GM18907 (cell line): Measurements from ENCODE around the gene ZNF536.
"Not testable (repeated sequence)": the region's sequence is repeated elsewhere in the genome, so short reads cannot be mapped to it uniquely, and the experiment has no call there.

Experiments used
- ATAC-seq: cut with Tn5 transposase; IDR thresholded peaks from one replicate; pipeline ENCODE4 v1.9.1; 2021; ENCODE audit warnings: mild to moderate bottlenecking, moderate library complexity; ENCODE audit not compliant: unreplicated experiment

Gene ZNF536

DNA sequence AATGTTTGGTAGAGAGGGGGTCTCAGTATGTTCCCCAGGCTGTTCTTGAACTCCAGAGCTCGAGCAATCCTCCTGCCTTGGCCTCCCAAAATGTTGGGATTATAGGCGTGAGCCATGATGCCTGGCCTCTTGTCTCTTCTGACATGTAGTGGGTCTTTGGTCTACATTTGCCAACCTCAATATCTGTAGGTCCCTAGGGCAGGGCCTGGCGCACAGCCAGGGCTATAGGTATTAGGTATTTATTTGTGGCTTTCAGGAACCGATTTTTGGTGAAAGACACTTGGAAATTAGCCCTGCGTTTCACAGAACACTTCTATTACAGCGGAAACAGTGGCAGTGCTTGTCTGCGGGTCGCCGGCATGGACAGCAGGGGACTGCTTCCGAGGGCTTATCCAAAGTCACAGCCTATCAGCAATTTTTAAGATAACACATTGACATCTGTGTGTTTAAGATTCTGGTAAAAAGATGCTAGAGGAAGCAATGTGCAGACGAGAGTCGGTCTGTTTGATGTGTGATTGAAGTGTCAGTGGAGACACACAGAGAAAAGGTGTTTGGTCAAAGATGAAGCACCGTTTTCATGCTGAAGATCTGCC is 14.5 kb downstream of the ZNF536 start:
- ATAC-seq = no peak

DNA sequence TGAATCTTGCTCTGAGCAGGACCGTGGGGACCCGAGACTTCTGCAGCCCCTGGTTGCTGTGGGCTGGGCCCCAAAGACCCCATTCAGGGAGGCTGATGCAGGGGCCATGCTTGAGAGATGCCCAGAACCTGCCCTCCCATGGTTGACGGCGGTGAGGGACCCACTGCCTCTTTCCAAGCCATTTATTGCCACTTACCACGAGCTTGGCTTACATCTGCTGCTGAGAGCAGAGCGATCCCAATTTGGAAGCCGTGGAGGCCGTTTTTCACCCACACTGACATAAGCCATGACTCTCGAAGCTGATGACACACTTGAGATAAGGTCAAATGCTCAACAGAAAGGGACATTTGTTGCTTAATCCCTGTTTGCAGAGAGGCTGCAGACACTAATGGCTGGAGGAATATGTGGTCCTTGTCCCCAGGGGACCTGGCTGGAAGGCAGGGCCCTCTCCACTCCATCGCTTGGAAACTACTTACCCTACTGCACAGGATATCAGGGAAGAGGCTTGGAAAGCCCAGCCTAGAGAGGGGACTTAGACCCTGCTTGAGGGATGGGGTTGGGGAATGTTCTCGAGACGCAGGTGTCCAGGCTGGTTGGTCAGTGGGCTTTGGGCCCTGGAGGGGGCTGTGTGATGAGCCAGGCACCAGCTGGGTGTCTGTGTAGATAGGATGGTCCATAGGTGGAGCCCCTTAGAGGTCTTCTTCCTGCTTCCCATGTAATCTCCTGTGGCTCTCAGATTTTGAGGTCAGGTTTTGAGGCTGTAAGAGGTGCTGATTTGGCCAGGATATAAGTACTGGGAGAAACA is 15.3 kb downstream of the ZNF536 start:
- ATAC-seq = no peak

DNA sequence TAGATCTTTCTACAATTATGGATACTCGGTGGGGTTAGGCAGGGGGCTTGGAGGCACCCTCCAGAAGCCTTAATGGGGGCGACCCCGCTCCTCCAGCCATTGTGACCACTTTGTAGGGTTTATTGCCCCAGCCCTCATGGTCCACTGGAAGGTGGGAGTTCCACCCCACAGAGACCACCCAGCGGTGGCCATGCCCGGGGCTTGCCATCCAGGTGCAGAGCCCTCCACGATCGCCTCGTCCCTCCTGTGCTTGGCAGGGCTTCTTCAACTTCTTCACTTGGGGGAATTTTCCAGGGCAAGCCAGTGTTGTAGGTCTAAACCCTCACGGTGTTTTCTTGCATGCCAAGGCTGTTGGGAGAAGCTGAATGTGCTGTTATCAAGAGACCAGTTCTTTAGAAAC is 16.1 kb downstream of the ZNF536 start:
- no peak for ATAC-seq

DNA sequence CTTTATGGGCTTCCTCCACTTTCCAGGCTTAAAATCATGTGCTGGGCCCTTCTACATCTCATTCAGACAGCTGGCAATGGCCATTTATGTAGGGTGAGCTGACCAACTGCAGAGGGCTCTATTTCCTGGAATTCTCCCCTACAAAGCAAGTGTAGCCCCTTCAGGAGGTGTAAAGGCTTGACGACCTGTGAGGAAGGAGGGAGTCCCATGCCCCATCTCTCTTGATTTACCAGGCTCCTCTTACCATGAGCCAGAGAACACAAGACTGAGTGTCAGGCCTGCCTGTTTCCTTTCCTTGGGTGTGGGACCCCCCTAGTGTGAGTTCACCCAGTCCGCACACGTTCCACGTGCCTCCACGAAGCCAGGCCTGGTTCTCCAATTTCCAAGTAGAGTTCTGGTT is 16.6 kb downstream of the ZNF536 start:
- no peak for ATAC-seq

DNA sequence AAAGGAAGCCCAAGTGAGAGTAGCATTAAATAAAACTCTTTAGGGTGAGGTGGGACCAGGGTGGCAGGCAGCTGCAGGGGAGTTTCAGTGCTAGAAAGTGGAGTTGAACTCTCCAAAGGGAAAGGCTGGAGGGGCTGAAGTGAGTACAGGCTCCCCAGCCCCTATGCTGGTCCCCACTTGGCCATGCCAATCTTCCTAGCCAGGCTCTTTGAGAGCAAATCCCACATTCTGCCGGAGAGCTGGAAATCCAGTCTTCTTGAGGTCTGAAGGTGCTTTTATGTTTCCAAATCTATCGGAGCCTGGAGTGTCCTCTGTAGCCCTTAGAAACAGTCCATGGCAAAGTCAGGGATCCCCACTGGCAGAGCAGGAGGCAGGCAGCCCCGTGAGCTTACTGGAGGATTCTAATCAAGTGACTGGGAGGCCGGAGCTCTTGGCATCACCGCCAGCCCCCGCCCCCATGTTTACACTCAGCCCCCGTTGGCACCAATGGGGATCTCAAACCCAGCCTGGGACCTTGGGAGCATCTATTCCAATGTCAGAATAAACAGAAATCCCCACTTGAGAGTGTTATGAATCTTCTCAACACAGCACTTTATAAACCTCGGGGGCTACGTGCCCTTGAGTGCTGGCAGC is 18.3 kb downstream of the ZNF536 start:
- no peak for ATAC-seq

DNA sequence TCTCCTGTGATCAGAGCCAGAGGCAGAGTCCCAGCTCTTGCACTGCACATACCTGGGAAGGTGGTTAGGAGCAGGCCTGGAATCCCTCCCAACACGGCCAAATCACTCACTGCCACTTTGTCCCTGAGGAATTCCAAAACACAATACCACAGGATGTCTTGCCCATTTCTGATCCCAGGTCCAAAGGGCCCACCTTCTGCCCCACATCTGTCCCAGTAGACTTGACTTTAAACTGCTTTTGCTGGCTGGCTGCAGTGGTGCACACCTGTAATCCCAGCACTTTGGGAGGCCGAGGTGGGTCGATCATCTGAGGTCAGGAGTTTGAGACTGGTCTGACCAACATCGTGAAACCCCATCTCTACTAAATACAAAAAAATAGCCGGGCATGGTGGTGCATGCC is 18.9 kb downstream of the ZNF536 start:
- no peak for ATAC-seq

- no peak for ATAC-seq
These were observed 19.7 kb downstream of the ZNF536 start for GRCh38 chr19:30391554-30392551.

DNA sequence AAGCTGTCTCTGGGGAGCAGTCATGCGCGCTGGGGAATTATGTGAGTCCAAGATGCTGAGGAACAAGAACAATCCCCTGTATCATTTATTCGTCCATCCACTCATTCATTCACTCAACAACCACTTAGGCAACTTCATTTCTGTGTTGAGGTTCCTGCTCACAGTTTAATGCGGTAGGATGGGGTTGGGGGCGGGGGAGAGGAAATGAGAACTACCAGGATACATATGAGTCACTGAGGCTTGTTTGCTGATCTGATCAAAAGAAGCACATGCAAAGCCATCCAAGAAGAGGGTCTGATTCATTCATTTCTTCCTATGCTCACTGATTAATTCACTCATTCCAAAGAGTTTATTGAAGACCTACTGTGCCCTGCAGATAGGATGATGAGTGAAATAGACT is 20.9 kb downstream of the ZNF536 start:
- no peak for ATAC-seq

GRCh38 chr19:30393729-30394480 is 21.7 kb downstream of the ZNF536 start:
- ATAC-seq = no peak

DNA sequence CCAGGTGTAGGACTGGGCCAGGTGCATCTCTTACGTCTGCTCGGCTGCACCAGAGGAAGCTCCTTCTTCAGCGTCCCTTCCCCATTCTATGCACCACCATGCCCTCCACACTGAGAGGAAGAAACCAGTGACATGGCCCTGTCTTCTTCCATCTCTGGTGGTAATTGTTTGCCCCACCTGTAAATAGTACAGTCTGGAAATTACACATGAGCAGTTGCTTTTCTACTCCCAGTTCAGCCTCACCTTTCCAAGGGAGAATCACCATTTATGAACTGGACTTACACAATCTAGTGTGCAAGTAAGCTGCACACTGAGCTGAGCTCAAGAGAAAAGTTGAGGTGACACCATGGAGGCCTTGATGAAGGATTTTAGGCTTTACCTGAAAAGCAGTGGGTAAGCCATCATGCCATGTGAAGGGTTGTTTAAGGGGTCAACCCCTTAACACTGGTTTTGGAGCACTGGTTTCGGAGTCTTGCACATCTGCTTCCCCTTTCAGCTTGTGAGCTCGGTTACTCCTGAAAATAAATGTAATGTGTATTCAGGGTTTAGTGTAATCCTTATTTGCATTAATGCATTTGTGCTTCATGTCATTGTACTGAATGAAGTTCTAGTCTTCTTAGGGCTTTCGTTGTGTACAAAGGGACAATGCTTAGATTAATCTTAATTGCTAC is 22.4 kb downstream of the ZNF536 start:
- no peak for ATAC-seq

GRCh38 chr19:30395283-30395682 is 23.1 kb downstream of the ZNF536 start:
- no peak for ATAC-seq

DNA sequence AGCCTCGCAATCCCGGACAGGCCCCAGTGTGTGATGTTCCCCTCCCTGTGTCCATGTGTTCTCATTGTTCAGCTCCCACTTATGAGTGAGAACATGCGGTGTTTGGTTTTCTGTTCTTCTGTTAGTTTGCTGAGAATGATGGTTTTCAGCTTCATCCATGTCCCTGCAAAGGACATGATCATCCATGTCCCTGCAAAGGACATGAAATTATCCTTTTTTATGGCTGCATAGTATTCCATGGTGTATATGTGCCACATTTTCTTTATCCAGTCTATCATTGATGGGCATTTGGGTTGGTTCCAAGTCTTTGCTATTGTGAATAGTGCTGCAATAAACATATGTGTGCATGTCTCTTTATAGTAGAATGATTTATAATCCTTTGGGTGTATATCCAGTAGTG is 26.4 kb downstream of the ZNF536 start:
- ATAC-seq = not testable (repeated sequence)

- ATAC-seq = no peak
These were observed 29.8 kb downstream of the ZNF536 start for GRCh38 chr19:30401956-30402355.

- no peak for ATAC-seq
These were observed 30.4 kb downstream of the ZNF536 start for GRCh38 chr19:30402436-30403202.

DNA sequence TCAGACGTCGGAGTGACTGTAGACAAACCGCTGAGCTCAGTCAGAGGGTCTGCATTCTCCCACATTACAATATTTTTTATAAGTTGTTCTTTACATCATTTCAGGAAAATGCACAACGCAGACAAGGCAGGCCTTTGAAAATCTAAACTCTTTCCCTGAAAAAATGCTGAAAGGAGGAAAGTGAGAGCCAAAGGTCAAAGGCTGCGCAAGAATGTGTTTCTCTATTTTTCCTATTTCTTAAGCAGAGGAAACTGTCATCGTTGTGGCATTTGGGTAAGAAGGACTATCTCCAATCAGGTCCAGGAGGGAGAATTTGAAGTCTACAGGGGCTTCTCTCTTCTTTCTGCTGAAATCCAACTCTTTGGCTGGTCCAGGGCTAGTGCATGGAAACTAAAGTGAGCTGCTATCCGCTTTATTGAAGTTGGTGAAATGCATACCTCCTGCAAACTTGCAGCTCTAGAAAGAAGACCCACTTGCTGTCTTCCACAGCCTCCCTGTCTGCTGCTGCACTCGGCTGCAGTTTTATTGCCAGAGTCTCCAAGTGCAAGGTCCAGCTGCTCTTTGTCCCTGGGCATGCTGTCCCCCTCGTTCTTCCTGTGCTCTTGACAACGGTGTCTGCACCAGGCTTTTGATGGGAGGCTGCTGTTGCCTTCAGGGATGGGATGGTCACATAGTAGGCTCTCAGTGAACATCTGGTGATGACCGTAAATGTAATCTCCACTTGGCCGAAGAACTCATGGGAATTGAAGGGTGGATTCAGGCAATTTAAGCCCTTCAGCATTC is 31.2 kb downstream of the ZNF536 start:
- ATAC-seq = no peak

DNA sequence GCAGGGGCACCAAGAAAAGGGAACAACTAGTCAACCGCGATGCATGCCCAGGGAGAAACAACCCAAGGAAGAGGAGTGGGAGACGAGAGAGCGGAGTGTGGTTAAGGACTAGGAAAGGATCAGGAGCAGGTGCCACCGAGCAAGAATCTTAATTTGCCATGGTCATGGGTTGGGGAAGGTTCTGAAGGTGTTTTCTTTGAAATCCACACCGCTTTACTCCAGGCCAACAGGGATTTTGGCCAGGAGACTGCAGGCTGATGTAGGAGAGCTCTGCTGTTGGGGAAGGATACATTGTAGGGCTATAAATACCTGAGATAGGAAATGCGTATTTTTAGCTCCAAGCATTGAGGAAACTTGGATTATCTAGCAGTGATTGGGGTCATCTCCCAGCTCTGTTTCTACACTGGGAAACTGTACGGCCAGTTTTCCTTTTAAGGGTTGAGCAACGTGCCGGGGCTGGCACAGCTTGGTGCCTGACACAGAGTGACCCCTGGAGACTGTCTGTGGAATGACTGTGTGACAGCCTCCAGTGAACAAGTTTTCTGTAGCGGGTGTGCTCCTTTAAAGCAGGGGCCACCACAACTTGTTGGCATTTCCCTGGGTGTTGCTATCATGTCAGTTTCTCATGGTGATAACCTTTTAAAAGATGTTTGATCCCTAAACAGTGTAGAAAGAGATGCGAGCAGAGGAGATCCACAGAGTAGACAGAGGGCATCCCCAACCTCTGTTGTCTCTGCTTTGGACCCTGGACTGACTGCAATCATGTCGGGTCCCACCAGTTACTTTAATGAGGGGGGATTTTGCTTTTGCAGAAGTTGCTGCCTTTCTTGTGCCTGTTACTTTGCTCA is 34.3 kb downstream of the ZNF536 start:
- ATAC-seq = no peak

DNA sequence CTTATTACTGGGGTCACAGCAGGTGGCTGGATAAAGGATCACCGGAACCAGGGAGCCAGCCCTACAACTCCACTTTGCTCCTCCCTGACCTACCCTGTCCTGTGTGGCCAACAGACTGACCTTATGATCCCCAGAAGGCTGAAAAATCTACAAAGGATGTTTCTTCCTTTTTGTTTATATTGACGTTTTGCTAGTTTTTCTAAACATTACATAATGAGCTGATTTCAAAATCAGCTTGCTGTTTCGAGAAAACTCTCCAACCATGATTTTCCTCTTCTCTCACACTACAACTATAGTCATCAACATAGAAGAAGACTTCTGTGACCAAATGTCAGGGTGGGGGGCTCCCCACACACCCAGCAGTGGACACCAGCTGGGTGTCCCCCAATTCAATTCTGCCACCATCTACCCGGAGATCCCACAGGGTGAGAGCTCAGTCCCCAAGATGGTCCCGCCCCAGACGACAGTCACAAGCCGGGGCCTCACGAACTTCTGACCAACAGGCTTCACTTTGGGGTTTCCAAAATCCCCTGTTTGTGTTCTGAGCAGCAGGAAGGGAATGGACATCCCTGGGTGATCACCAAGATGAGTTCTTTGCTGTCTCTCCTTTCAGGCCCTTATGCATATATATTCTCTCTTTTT is 35.0 kb downstream of the ZNF536 start:
- ATAC-seq = no peak
